GM23338 (cell line): ENCODE measurements around the gene FNDC10. TPM values are rescaled to one million over a fixed set of nuclear protein-coding genes. Genes with fewer than 3 reads are reported as not detected.

Source experiments
- ATAC-seq: fragments of 200-7000 bp; cut with Tn5 transposase; 3 replicates; pipeline ENCODE4 v1.9.1; 2020
- DNase-seq: peaks from one replicate; pipeline ENCODE4 v3.0.0-alpha.2; 2015; ENCODE audit warnings: low spot score
- H2AFZ ChIP-seq: fragments of 200-600 bp; sonication (generic); 2 replicates; pipeline ENCODE4 v1.8.0; 2016; ENCODE audit warnings: antibody characterized with exemption, mild to moderate bottlenecking, moderate library complexity
- H3F3A ChIP-seq: fragments of 200-600 bp; sonication (generic); replicated peaks from 2 replicates; pipeline ENCODE4 v1.8.0; 2017; ENCODE audit warnings: antibody characterized with exemption, mixed run types, low read depth
- H3K27ac ChIP-seq: fragments of 200-600 bp; sonication (generic); 2 replicates; pipeline ENCODE4 v1.6.1; 2016; ENCODE audit warnings: low read depth
- H3K27me3 ChIP-seq: fragments of 200-600 bp; sonication (generic); 2 replicates; pipeline ENCODE4 v1.8.0; 2016; ENCODE audit warnings: mild to moderate bottlenecking, mixed run types, moderate library complexity; ENCODE audit not compliant: insufficient read depth
- H3K36me3 ChIP-seq: fragments of 200-600 bp; sonication (generic); 2 replicates; pipeline ENCODE4 v1.8.0; 2016; ENCODE audit warnings: mild to moderate bottlenecking; ENCODE audit not compliant: insufficient read depth
- H3K4me1 ChIP-seq: fragments of 200-600 bp; sonication (generic); 2 replicates; pipeline ENCODE4 v1.8.0; 2016; ENCODE audit warnings: mild to moderate bottlenecking, moderate library complexity; ENCODE audit not compliant: insufficient read depth
- H3K4me2 ChIP-seq: fragments of 200-600 bp; sonication (generic); 2 replicates; pipeline ENCODE4 v1.7.1; 2017; ENCODE audit warnings: mixed run types
- H3K4me3 ChIP-seq: fragments of 200-600 bp; sonication (generic); 2 replicates; pipeline ENCODE4 v1.6.1; 2016; ENCODE audit warnings: mixed run types
- H3K79me2 ChIP-seq: fragments of 200-600 bp; sonication (generic); replicated peaks from 2 replicates; pipeline ENCODE4 v1.8.0; 2017; ENCODE audit warnings: mild to moderate bottlenecking; ENCODE audit not compliant: insufficient read depth
- H3K9me2 ChIP-seq: fragments of 200-600 bp; sonication (generic); 2 replicates; pipeline ENCODE4 v1.8.0; 2017; ENCODE audit not compliant: insufficient read depth
- H4K20me1 ChIP-seq: fragments of 200-600 bp; sonication (generic); replicated peaks from 2 replicates; pipeline ENCODE4 v1.8.0; 2017; ENCODE audit warnings: mild to moderate bottlenecking; ENCODE audit not compliant: insufficient read depth
- H3K27ac Mint-ChIP-seq: 2 replicates; pipeline ENCODE4 v1.8.0; 2020; ENCODE audit warnings: inconsistent platforms, mild to moderate bottlenecking, moderate library complexity, mixed read lengths
- H3K27me3 Mint-ChIP-seq: 3 replicates; pipeline ENCODE4 v1.8.0; 2022; ENCODE audit warnings: low read depth, mild to moderate bottlenecking, moderate library complexity, mixed read lengths, inconsistent platforms; ENCODE audit not compliant: insufficient read depth, poor library complexity
- H3K36me3 Mint-ChIP-seq: 3 replicates; pipeline ENCODE4 v1.8.0; 2021; ENCODE audit warnings: low read depth, mild to moderate bottlenecking, inconsistent platforms, moderate library complexity, mixed read lengths
- H3K4me1 Mint-ChIP-seq: 3 replicates; pipeline ENCODE4 v1.8.0; 2020; ENCODE audit warnings: mild to moderate bottlenecking, inconsistent platforms, mixed read lengths
- H3K4me3 Mint-ChIP-seq: 3 replicates; pipeline ENCODE4 v1.8.0; 2021; ENCODE audit warnings: moderate library complexity, mild to moderate bottlenecking, inconsistent platforms, mixed read lengths
- H3K9me3 Mint-ChIP-seq: 3 replicates; pipeline ENCODE4 v1.8.0; 2020; ENCODE audit warnings: moderate library complexity, mild to moderate bottlenecking, inconsistent platforms, mixed read lengths
- CREB1 ChIP-seq: fragments of 250-450 bp; sonication (Bioruptor Pico); IDR thresholded peaks from 2 replicates; pipeline ENCODE4 v1.5.0; 2020; ENCODE audit warnings: low read depth, mild to moderate bottlenecking, moderate library complexity
- CTCF ChIP-seq, 2 experiments: fragments of 200-600 bp in 1 of 2; sonication (generic) in 1 of 2; conservative IDR thresholded peaks; 2 replicates each; pipeline versions ENCODE4 v1.5.1 to v1.6.1; 2016 to 2017; ENCODE audit warnings: antibody characterized with exemption in 2 of 2, low read depth in 2 of 2, mild to moderate bottlenecking in 2 of 2, moderate library complexity in 1 of 2
- ETS1 ChIP-seq: IDR thresholded peaks from 2 replicates; pipeline ENCODE4 v1.6.1; 2016; ENCODE audit warnings: antibody characterized with exemption
- EZH2 ChIP-seq: fragments of 200-600 bp; sonication (generic); IDR thresholded peaks from one replicate; pipeline ENCODE4 v1.8.0; 2017; ENCODE audit warnings: antibody characterized with exemption, mild to moderate bottlenecking, low read depth; ENCODE audit not compliant: unreplicated experiment
- EZH2phosphoT487 ChIP-seq: fragments of 200-600 bp; sonication (generic); IDR thresholded peaks from one replicate; pipeline ENCODE4 v1.8.1; 2018; ENCODE audit warnings: antibody characterized with exemption; ENCODE audit not compliant: unreplicated experiment
- JUNB ChIP-seq: IDR thresholded peaks from one replicate; pipeline ENCODE4 v1.6.1; 2016; ENCODE audit warnings: antibody characterized with exemption; ENCODE audit not compliant: unreplicated experiment
- NANOG ChIP-seq: IDR thresholded peaks from 2 replicates; pipeline ENCODE4 v1.6.1; 2016; ENCODE audit warnings: antibody characterized with exemption, borderline replicate concordance
- POLR2AphosphoS5 ChIP-seq: IDR thresholded peaks from 2 replicates; pipeline ENCODE4 v1.6.1; 2016; ENCODE audit warnings: antibody characterized with exemption, low read depth
- REST ChIP-seq: IDR thresholded peaks from one replicate; pipeline ENCODE4 v1.6.1; 2018; ENCODE audit warnings: antibody characterized with exemption; ENCODE audit not compliant: unreplicated experiment
- STAT1 ChIP-seq: IDR thresholded peaks from one replicate; pipeline ENCODE4 v1.6.1; 2016; ENCODE audit warnings: antibody characterized with exemption; ENCODE audit not compliant: unreplicated experiment
- ZNF114 ChIP-seq: fragments of 250-450 bp; sonication (Bioruptor Pico); IDR thresholded peaks from 2 replicates; pipeline ENCODE4 v1.5.0; 2020; ENCODE audit warnings: mild to moderate bottlenecking, moderate library complexity
- ZNF331 ChIP-seq: fragments of 250-450 bp; sonication (Bioruptor Pico); IDR thresholded peaks from 2 replicates; pipeline ENCODE4 v1.5.0; 2020; ENCODE audit warnings: low read depth, mild to moderate bottlenecking, moderate library complexity
- ZNF462 ChIP-seq: fragments of 250-450 bp; sonication (Bioruptor Pico); IDR thresholded peaks from 2 replicates; pipeline ENCODE4 v1.5.0; 2020; ENCODE audit warnings: mild to moderate bottlenecking, moderate library complexity
- polyA plus RNA-seq: library from polyadenylated mRNA; unstranded; fragments of >200 nt; fragmentation: Nextera tagmentation; extraction: Ambion mirVana; gene quantifications from 2 replicates; pipeline ENCODE4 v1.2.1, GENCODE V29; 2016
- total RNA-seq: library from RNA; depleted of rRNA; stranded (reverse); fragments of >200 nt; shearing (Covaris generic); gene quantifications from 2 replicates; pipeline ENCODE4 v1.2.3, GENCODE V29; 2014

FNDC10 gene
- total and polyA plus RNA-seq, 2 experiments from 2014 or later: 7.7 to 15.1 TPM

GRCh38 chr1:1622788-1623094 lies 22.8 kb upstream of the FNDC10 start:
- H2AFZ ChIP-seq: no peak overlapping the region
- peaks cover 12% of the 10 kb centered on the region for H3K27me3 Mint-ChIP-seq
- no peaks in the 10 kb centered on the region for H3K27me3 ChIP-seq
- H3K4me1 ChIP-seq: no peaks in the 10 kb centered on the region
- DNase-seq (no peak), ATAC-seq (no peak)
- no peak overlapping the region for H3K27ac ChIP-seq
- H4K20me1 ChIP-seq: peaks cover under 1% of the 10 kb centered on the region
- TF ChIP-seq ZNF114 (CRISPR knock-in tag): no peak
- no peak for TF ChIP-seq JUNB
- no peak for TF ChIP-seq CTCF (conservative IDR thresholded peaks at IDR 0.05; ENCODE audit: low read depth in 2 of 2)
- TF ChIP-seq ZNF462: no peak
- no peak for TF ChIP-seq POLR2AphosphoS5
- no peak for TF ChIP-seq ZNF331
- no peak for TF ChIP-seq EZH2phosphoT487
- TF ChIP-seq REST: no peak
- TF ChIP-seq ETS1: no peak
- TF ChIP-seq STAT1: no peak
- no peak for TF ChIP-seq NANOG
- TF ChIP-seq EZH2: no peak
- TF ChIP-seq CREB1: no peak
- no peaks in the 10 kb centered on the region; the same call in 2 of the 3 replicates for H3K9me3 Mint-ChIP-seq
- no peaks in the 10 kb centered on the region for H3K79me2 ChIP-seq
- no peak overlapping the region for H3K4me3 ChIP-seq
- H3K27ac Mint-ChIP-seq: no peak overlapping the region
- peak overlapping the region; percentile 12; the same call in 1 of the 3 replicates for H3K4me3 Mint-ChIP-seq
- H3K9me2 ChIP-seq: no peaks in the 10 kb centered on the region
- H3K4me2 ChIP-seq: no peak overlapping the region
- H3K36me3 Mint-ChIP-seq: no peaks in the 10 kb centered on the region; the same call in 2 of the 3 replicates
- no peaks in the 10 kb centered on the region; the same call in 2 of the 3 replicates for H3K4me1 Mint-ChIP-seq
- H3K36me3 ChIP-seq: no peaks in the 10 kb centered on the region
- 0 out of 2 replicates have a peak, but pooled peaks cover 3% of the 10 kb centered on the region for H3F3A ChIP-seq
